ENCODE data around the gene SHISAL1.

SHISAL1 gene

GRCh38 chr22:44353041-44353440 lies 40.3 kb upstream of the SHISAL1 start:
- Histone ChIP-seq H3K9me3 (ENCODE audit: control insufficient read depth in 1 of 2, low read length in 2 of 2) (no peaks in the 10 kb centered on the region), H3K27me3 (ENCODE audit: low read depth, low read length) (no peaks in the 10 kb centered on the region), H3K4me1 (ENCODE audit: control insufficient read depth in 1 of 2, insufficient read depth in 2 of 2, low read length in 2 of 2) (peaks cover 5 to 18% of the 10 kb centered on the region in 2 donors), H3K36me3 (ENCODE audit: control insufficient read depth in 1 of 2, insufficient read depth in 2 of 2, low read length in 2 of 2) (no peaks in the 10 kb centered on the region), H3K4me3 (ENCODE audit: low read depth in 1 of 2, low read length in 2 of 2) (no peak overlapping the region), H3K27ac (ENCODE audit: low read length) (no peak overlapping the region)

GRCh38 chr22:44352378-44353035 lies 39.8 kb upstream of the SHISAL1 start:
- H3K9me3 ChIP-seq (ENCODE audit: control insufficient read depth in 1 of 2, low read length in 2 of 2): no peaks in the 10 kb centered on the region

GRCh38 chr22:44351685-44352377 lies 39.1 kb upstream of the SHISAL1 start:
- Histone ChIP-seq H3K36me3 (ENCODE audit: control insufficient read depth in 1 of 2, insufficient read depth in 2 of 2, low read length in 2 of 2) (no peaks in the 10 kb centered on the region), H3K4me3 (ENCODE audit: low read depth in 1 of 2, low read length in 2 of 2) (no peak overlapping the region), H3K27me3 (ENCODE audit: low read depth, low read length) (no peaks in the 10 kb centered on the region), H3K9me3 (ENCODE audit: control insufficient read depth in 1 of 2, low read length in 2 of 2) (no peaks in the 10 kb centered on the region), H3K4me1 (ENCODE audit: control insufficient read depth in 1 of 2, insufficient read depth in 2 of 2, low read length in 2 of 2) (peaks cover 0 to 8% of the 10 kb centered on the region in 2 donors), H3K27ac (ENCODE audit: low read length) (no peak overlapping the region)

More at GRCh38 chr22:44352378-44353035, 39.8 kb upstream of the SHISAL1 start:
- Histone ChIP-seq H3K27ac (ENCODE audit: low read length) (no peak overlapping the region), H3K4me3 (ENCODE audit: low read depth in 1 of 2, low read length in 2 of 2) (no peak overlapping the region), H3K36me3 (ENCODE audit: control insufficient read depth in 1 of 2, insufficient read depth in 2 of 2, low read length in 2 of 2) (no peaks in the 10 kb centered on the region), H3K27me3 (ENCODE audit: low read depth, low read length) (no peaks in the 10 kb centered on the region), H3K4me1 (ENCODE audit: control insufficient read depth in 1 of 2, insufficient read depth in 2 of 2, low read length in 2 of 2) (peaks cover 0 to 15% of the 10 kb centered on the region in 2 donors)

- no peaks in the 10 kb centered on the region for H3K9me3 ChIP-seq (ENCODE audit: control insufficient read depth in 1 of 2, low read length in 2 of 2)
- H3K27me3 ChIP-seq (ENCODE audit: low read depth, low read length): no peaks in the 10 kb centered on the region
Measured at GRCh38 chr22:44351037-44351436, 38.3 kb upstream of the SHISAL1 start.

GRCh38 chr22:44349594-44349993 lies 36.8 kb upstream of the SHISAL1 start:
- Histone ChIP-seq H3K36me3 (ENCODE audit: control insufficient read depth in 1 of 2, insufficient read depth in 2 of 2, low read length in 2 of 2) (no peaks in the 10 kb centered on the region), H3K4me1 (ENCODE audit: control insufficient read depth in 1 of 2, insufficient read depth in 2 of 2, low read length in 2 of 2) (peaks cover 0 to 7% of the 10 kb centered on the region in 2 donors), H3K27me3 (ENCODE audit: low read depth, low read length) (no peaks in the 10 kb centered on the region), H3K4me3 (ENCODE audit: low read depth in 1 of 2, low read length in 2 of 2) (no peak overlapping the region), H3K27ac (ENCODE audit: low read length) (no peak overlapping the region), H3K9me3 (ENCODE audit: control insufficient read depth in 1 of 2, low read length in 2 of 2) (no peaks in the 10 kb centered on the region)

More at GRCh38 chr22:44351037-44351436, 38.3 kb upstream of the SHISAL1 start:
- H3K4me3 ChIP-seq (ENCODE audit: low read depth in 1 of 2, low read length in 2 of 2): no peak overlapping the region
- no peak overlapping the region for H3K27ac ChIP-seq (ENCODE audit: low read length)
- H3K4me1 ChIP-seq (ENCODE audit: control insufficient read depth in 1 of 2, insufficient read depth in 2 of 2, low read length in 2 of 2): peaks cover 0 to 7% of the 10 kb centered on the region in 2 donors
- H3K36me3 ChIP-seq (ENCODE audit: control insufficient read depth in 1 of 2, insufficient read depth in 2 of 2, low read length in 2 of 2): no peaks in the 10 kb centered on the region

GRCh38 chr22:44348971-44349560 lies 36.3 kb upstream of the SHISAL1 start:
- H3K27me3 ChIP-seq (ENCODE audit: low read depth, low read length): no peaks in the 10 kb centered on the region
- peaks cover 0 to 7% of the 10 kb centered on the region in 2 donors for H3K4me1 ChIP-seq (ENCODE audit: control insufficient read depth in 1 of 2, insufficient read depth in 2 of 2, low read length in 2 of 2)
- no peak overlapping the region for H3K4me3 ChIP-seq (ENCODE audit: low read depth in 1 of 2, low read length in 2 of 2)
- H3K36me3 ChIP-seq (ENCODE audit: control insufficient read depth in 1 of 2, insufficient read depth in 2 of 2, low read length in 2 of 2): no peaks in the 10 kb centered on the region
- no peaks in the 10 kb centered on the region for H3K9me3 ChIP-seq (ENCODE audit: control insufficient read depth in 1 of 2, low read length in 2 of 2)
- no peak overlapping the region for H3K27ac ChIP-seq (ENCODE audit: low read length)

GRCh38 chr22:44347549-44347948 lies 34.8 kb upstream of the SHISAL1 start:
- H3K36me3 ChIP-seq (ENCODE audit: control insufficient read depth in 1 of 2, insufficient read depth in 2 of 2, low read length in 2 of 2): no peaks in the 10 kb centered on the region
- no peaks in the 10 kb centered on the region for H3K27me3 ChIP-seq (ENCODE audit: low read depth, low read length)
- peaks cover 0 to 11% of the 10 kb centered on the region in 2 donors for H3K4me1 ChIP-seq (ENCODE audit: control insufficient read depth in 1 of 2, insufficient read depth in 2 of 2, low read length in 2 of 2)
- H3K9me3 ChIP-seq (ENCODE audit: control insufficient read depth in 1 of 2, low read length in 2 of 2): no peaks in the 10 kb centered on the region
- no peak overlapping the region for H3K27ac ChIP-seq (ENCODE audit: low read length)
- H3K4me3 ChIP-seq (ENCODE audit: low read depth in 1 of 2, low read length in 2 of 2): no peak overlapping the region

- H3K4me3 ChIP-seq (ENCODE audit: low read depth in 1 of 2, low read length in 2 of 2): no peak overlapping the region
- H3K9me3 ChIP-seq (ENCODE audit: control insufficient read depth in 1 of 2, low read length in 2 of 2): no peaks in the 10 kb centered on the region
- H3K27me3 ChIP-seq (ENCODE audit: low read depth, low read length): no peaks in the 10 kb centered on the region
- H3K4me1 ChIP-seq (ENCODE audit: control insufficient read depth in 1 of 2, insufficient read depth in 2 of 2, low read length in 2 of 2): peaks cover 0 to 13% of the 10 kb centered on the region in 2 donors
- no peaks in the 10 kb centered on the region for H3K36me3 ChIP-seq (ENCODE audit: control insufficient read depth in 1 of 2, insufficient read depth in 2 of 2, low read length in 2 of 2)
- no peak overlapping the region for H3K27ac ChIP-seq (ENCODE audit: low read length)
Measured at GRCh38 chr22:44347080-44347479, 34.3 kb upstream of the SHISAL1 start.

GRCh38 chr22:44345872-44346271 lies 33.1 kb upstream of the SHISAL1 start:
- no peaks in the 10 kb centered on the region for H3K9me3 ChIP-seq (ENCODE audit: control insufficient read depth in 1 of 2, low read length in 2 of 2)
- peaks cover 0 to 18% of the 10 kb centered on the region in 2 donors for H3K4me1 ChIP-seq (ENCODE audit: control insufficient read depth in 1 of 2, insufficient read depth in 2 of 2, low read length in 2 of 2)
- no peak overlapping the region for H3K27ac ChIP-seq (ENCODE audit: low read length)
- no peaks in the 10 kb centered on the region for H3K36me3 ChIP-seq (ENCODE audit: control insufficient read depth in 1 of 2, insufficient read depth in 2 of 2, low read length in 2 of 2)
- no peaks in the 10 kb centered on the region for H3K27me3 ChIP-seq (ENCODE audit: low read depth, low read length)
- no peak overlapping the region for H3K4me3 ChIP-seq (ENCODE audit: low read depth in 1 of 2, low read length in 2 of 2)

GRCh38 chr22:44344407-44344806 lies 31.7 kb upstream of the SHISAL1 start:
- no peaks in the 10 kb centered on the region for H3K9me3 ChIP-seq (ENCODE audit: control insufficient read depth in 1 of 2, low read length in 2 of 2)
- H3K27ac ChIP-seq (ENCODE audit: low read length): no peak overlapping the region
- H3K4me3 ChIP-seq (ENCODE audit: low read depth in 1 of 2, low read length in 2 of 2): no peak overlapping the region
- H3K27me3 ChIP-seq (ENCODE audit: low read depth, low read length): no peaks in the 10 kb centered on the region
- no peaks in the 10 kb centered on the region for H3K36me3 ChIP-seq (ENCODE audit: control insufficient read depth in 1 of 2, insufficient read depth in 2 of 2, low read length in 2 of 2)
- H3K4me1 ChIP-seq (ENCODE audit: control insufficient read depth in 1 of 2, insufficient read depth in 2 of 2, low read length in 2 of 2): peaks cover 0 to 18% of the 10 kb centered on the region in 2 donors

- Histone ChIP-seq H3K27ac (ENCODE audit: low read length) (no peak overlapping the region), H3K4me3 (ENCODE audit: low read depth in 1 of 2, low read length in 2 of 2) (no peak overlapping the region), H3K9me3 (ENCODE audit: control insufficient read depth in 1 of 2, low read length in 2 of 2) (no peaks in the 10 kb centered on the region), H3K27me3 (ENCODE audit: low read depth, low read length) (no peaks in the 10 kb centered on the region), H3K36me3 (ENCODE audit: control insufficient read depth in 1 of 2, insufficient read depth in 2 of 2, low read length in 2 of 2) (no peaks in the 10 kb centered on the region), H3K4me1 (ENCODE audit: control insufficient read depth in 1 of 2, insufficient read depth in 2 of 2, low read length in 2 of 2) (peaks cover 0 to 18% of the 10 kb centered on the region in 2 donors)
Measured at GRCh38 chr22:44342347-44342956, 29.7 kb upstream of the SHISAL1 start.

Data from muscle layer of duodenum (tissue), 2 donors.